Mucosa of stomach (tissue), 1 donor: ENCODE results near the gene TFCP2L1.
"Not testable (repeated sequence)": the region's sequence is repeated elsewhere in the genome, so short reads cannot be mapped to it uniquely, and the experiment has no call there.

ENCODE experiments used
- H3K27me3 ChIP-seq: one replicate; pipeline ENCODE4 v1.7.0; 2013; ENCODE audit warnings: mild to moderate bottlenecking, low read length; ENCODE audit not compliant: control insufficient read depth, insufficient read depth
- H3K36me3 ChIP-seq: one replicate; pipeline ENCODE4 v1.7.0; 2013; ENCODE audit warnings: low read length; ENCODE audit not compliant: control insufficient read depth, insufficient read depth
- H3K4me1 ChIP-seq: one replicate; pipeline ENCODE4 v1.7.0; 2013; ENCODE audit warnings: mild to moderate bottlenecking, low read length; ENCODE audit not compliant: control insufficient read depth, insufficient read depth
- H3K4me3 ChIP-seq: one replicate; pipeline ENCODE4 v1.7.0; 2013; ENCODE audit warnings: low read length
- H3K9ac ChIP-seq: one replicate; pipeline ENCODE4 v1.7.0; 2013; ENCODE audit warnings: mild to moderate bottlenecking, low read length, moderate library complexity
- H3K9me3 ChIP-seq: one replicate; pipeline ENCODE4 v1.7.0; 2013; ENCODE audit warnings: mild to moderate bottlenecking, low read length, moderate library complexity; ENCODE audit not compliant: control insufficient read depth
- donor health status: Pancreatic carcinoma.

TFCP2L1 gene

DNA sequence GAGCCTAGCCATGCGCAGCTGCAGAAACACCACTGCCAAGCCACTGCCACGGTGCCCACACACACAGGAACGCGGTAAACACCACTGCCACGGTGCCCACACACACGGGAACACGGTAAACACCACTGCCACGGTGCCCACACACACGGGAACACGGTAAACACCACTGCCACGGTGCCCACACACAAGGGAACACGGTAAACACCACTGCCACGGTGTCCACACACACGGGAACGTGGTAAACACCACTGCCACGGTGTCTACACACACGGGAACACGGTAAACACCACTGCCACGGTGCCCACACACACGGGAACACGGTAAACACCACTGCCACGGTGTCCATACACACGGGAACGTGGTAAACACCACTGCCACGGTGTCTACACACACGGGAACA is 59.3 kb downstream of the TFCP2L1 start:
- H3K36me3 ChIP-seq, H3K9me3 ChIP-seq, H3K4me1 ChIP-seq, H3K27me3 ChIP-seq, H3K9ac ChIP-seq, H3K4me3 ChIP-seq: not testable (repeated sequence)

DNA sequence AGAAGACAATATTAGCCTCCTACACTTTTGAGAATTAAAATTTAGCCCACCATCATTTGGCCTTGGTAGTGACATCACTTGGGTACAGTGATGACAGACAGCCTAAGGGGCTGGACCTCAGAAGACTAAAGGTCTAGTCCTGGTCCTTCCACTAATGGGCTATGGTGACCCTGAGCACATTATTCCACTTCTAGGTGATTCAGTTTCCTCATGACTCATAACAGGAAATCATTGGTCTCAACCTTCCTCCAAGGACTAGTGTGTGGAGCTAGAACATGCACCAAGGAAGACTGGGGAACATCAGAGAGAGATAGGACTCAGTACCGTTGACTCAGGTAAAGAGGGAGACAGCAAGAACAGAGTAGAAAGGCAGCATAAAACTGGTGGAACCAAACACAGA is 64.0 kb downstream of the TFCP2L1 start:
- Histone ChIP-seq H3K36me3 (peaks cover 9% of the 10 kb centered on the region), H3K9me3 (no peaks in the 10 kb centered on the region), H3K4me3 (no peak overlapping the region), H3K27me3 (no peaks in the 10 kb centered on the region), H3K9ac (no peak overlapping the region), H3K4me1 (peaks cover 4% of the 10 kb centered on the region)

DNA sequence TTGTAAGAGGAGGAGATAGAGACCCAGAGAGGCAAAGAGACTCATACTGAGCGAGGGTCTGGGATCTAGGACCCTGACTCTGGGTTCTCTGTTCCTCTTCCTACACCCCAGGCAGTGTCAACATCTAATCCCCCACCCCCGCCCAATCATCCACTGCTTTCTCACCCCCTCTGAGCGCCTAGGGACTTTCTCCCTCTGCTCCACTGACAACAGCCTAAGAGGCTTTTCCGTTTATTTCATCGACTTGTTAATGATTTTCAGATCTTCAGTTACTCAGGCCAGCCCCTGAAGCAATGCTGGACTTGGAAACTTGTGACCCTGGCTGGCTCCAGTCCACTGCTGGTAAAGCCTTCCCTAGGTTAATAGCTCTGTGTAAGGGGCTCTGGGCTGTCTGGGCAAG is 65.1 kb downstream of the TFCP2L1 start:
- Histone ChIP-seq H3K4me3 (no peak overlapping the region), H3K9me3 (no peaks in the 10 kb centered on the region), H3K4me1 (peaks cover 4% of the 10 kb centered on the region), H3K27me3 (no peaks in the 10 kb centered on the region), H3K9ac (no peak overlapping the region), H3K36me3 (peaks cover 6% of the 10 kb centered on the region)

DNA sequence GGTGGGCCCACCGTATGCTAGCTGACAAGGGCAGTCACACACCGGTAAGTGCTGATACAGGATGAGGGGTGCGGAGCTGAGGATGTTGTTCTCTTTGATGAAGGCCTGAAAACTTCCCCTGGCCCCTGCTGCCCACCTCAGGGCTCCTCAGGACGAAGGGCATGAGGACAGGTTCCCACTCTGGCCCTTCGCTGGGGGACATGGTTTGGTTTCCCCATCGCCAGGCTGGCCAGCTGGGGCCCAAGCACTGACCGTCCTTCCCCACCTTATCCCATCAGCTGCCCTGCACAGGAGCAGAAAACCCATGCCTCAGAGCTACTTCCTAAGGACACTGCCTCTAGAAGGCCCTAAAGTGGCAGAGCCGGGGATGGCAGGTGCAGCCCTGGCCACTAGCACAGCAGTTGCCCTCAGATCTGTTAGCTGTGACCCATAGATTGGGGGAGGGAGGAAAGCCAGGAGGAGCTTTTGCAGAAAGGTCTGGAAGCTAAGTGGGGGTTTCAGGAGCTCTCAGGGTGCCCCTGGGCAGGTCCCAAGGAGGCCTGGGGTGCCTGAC is 66.5 kb downstream of the TFCP2L1 start:
- peaks cover 4% of the 10 kb centered on the region for H3K4me1 ChIP-seq
- H3K4me3 ChIP-seq = no peak overlapping the region
- H3K27me3 ChIP-seq = no peaks in the 10 kb centered on the region
- no peak overlapping the region for H3K9ac ChIP-seq
- peaks cover 6% of the 10 kb centered on the region for H3K36me3 ChIP-seq
- H3K9me3 ChIP-seq = no peaks in the 10 kb centered on the region

DNA sequence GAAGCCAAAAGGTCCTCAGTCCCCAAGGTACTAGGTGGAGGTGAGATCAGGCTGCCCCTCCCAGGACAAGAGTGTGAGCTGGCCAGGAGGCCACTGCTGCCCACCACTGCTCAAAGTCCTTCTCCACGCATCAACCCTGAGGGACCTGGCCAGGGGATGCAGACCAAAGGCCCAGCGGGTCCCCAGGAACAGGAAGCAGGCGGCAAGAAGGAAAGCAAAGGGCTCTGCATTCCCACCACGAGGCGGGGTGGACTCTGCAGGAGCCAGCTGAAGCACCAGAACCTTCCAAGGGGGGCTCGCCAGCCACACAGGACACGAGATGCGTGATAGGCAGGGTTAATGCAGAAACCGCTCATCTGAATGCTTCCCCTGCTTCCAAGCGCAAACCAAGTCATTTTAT is 67.4 kb downstream of the TFCP2L1 start:
- Histone ChIP-seq H3K4me1 (peaks cover 5% of the 10 kb centered on the region), H3K9me3 (no peaks in the 10 kb centered on the region), H3K27me3 (no peaks in the 10 kb centered on the region), H3K36me3 (peaks cover 6% of the 10 kb centered on the region), H3K9ac (no peak overlapping the region), H3K4me3 (no peak overlapping the region)

DNA sequence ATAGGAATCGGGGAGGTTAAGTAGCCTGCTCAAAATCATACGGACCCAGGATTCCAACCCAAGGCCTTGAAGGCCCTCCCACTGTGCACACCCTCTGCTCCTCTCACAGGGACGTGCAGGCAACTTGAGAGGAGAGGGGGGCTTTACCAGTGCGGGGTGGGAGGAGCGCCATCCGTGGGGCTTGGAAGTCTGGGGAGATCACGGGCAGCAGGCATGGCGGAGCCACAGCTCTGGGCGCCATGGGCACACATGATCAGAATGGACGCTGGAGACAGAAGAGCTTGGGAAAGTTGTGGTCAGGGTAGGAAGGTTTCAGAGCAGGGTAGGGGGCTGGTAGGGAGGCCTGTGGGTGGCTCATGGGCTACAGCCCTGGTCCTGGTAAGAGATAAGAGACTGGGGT is 70.7 kb downstream of the TFCP2L1 start:
- Histone ChIP-seq H3K36me3 (no peaks in the 10 kb centered on the region), H3K4me3 (no peak overlapping the region), H3K9me3 (no peaks in the 10 kb centered on the region), H3K9ac (no peak overlapping the region), H3K4me1 (peaks cover 29% of the 10 kb centered on the region), H3K27me3 (no peaks in the 10 kb centered on the region)

DNA sequence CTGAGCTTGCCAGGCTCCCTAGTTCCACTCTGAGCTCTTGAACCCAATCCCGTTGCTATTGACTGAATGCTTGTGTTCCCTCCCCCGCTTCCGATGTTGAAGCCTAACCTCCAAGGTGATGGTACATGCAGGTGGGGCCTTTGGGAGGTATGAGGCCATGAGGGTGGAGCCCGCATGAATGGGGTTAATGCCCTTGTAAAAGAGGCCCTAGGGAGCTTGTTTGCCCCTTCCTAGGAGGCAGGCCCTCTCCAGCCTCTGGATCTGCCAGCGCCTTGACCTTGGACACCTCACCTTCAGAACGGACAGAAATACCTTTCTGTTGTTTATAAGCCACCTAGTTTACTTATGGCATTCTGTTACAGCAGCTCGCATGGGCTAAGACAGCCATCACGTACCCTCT is 71.6 kb downstream of the TFCP2L1 start:
- H3K9me3 ChIP-seq = no peaks in the 10 kb centered on the region
- H3K36me3 ChIP-seq = no peaks in the 10 kb centered on the region
- H3K4me3 ChIP-seq = no peak overlapping the region
- no peak overlapping the region for H3K9ac ChIP-seq
- H3K4me1 ChIP-seq = peaks cover 29% of the 10 kb centered on the region
- no peaks in the 10 kb centered on the region for H3K27me3 ChIP-seq

DNA sequence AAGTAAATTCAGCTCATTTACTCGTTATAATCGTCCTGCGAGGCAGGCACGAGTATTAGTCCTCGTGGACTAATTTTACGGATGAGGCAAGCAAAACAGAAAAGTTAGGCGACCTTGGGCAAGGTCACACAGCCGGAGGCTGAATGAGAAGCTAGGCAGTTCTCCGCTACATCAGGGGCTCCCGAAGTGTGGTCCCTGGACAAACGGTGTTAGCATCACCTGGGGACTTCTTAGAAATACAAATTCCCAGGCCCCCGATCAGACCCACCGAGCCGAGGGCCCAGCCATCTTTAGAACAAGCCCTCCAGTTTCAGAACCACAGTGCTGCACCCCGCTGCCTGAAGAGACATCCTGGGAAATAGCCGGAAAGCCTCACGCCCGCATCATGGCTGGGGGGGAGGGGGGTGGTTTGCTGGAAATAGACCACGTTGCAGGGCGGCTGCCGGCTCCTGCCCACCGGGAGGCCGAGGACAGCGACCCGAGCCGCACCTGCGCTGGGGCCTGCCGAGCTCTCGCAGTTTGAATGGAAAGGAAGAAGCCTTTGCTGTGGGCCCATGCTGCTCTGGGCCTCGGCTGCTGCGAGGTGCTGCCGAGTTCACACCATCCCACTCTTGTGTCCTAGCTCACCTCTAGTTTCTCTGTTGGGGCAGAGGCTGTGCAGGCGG is 72.2 kb downstream of the TFCP2L1 start:
- H3K27me3 ChIP-seq = no peaks in the 10 kb centered on the region
- H3K9ac ChIP-seq = no peak overlapping the region
- no peak overlapping the region for H3K4me3 ChIP-seq
- H3K36me3 ChIP-seq = no peaks in the 10 kb centered on the region
- H3K9me3 ChIP-seq = no peaks in the 10 kb centered on the region
- H3K4me1 ChIP-seq = peaks cover 29% of the 10 kb centered on the region

DNA sequence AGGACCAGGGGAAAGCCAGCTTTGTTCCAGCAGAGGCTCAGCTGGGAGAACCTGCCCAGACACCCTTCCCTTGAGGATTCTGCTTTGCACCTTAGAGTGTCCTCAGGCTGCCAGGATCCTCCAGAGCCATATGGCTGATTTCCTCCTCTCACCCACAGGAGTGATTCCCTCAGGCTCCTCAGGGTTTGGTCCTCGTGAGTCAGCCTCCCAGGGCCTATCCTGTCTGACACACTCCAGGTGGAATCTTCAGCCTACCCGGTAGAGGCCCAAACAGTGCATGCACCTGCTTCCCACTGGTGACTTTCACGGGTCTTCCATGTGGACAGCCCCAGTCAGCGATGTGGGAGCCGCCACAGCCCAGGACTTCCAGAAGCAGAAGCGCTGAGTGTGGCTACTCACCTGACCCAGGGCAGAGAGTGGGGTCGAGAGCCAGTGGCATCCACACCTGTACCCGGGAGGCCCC is 73.3 kb downstream of the TFCP2L1 start:
- H3K9ac ChIP-seq = peak overlapping the region; percentile 56
- no peaks in the 10 kb centered on the region for H3K36me3 ChIP-seq
- H3K9me3 ChIP-seq = no peaks in the 10 kb centered on the region
- H3K4me3 ChIP-seq = no peak overlapping the region
- H3K4me1 ChIP-seq = peaks cover 29% of the 10 kb centered on the region
- no peaks in the 10 kb centered on the region for H3K27me3 ChIP-seq

DNA sequence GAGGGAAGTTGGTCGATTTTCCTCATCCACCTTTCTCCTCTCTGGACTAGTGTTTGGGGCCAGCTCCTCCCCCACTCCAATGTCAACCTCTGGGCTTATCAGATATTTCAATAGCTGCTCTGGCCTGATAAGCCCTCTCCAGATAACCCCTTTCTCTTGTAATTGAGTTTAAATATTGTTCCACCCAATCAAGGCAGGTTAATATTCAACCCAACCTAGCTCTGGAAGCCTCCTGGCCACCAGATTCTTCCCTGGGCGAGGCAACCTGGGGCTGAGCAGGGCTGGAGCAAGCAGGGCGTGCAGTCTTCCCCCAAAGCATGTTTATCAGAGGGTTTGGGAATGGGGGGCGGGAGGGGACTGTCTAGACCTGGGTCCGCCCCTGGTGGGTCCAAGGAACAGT is 73.8 kb downstream of the TFCP2L1 start:
- no peaks in the 10 kb centered on the region for H3K36me3 ChIP-seq
- H3K9ac ChIP-seq = peak overlapping the region; percentile 56

DNA sequence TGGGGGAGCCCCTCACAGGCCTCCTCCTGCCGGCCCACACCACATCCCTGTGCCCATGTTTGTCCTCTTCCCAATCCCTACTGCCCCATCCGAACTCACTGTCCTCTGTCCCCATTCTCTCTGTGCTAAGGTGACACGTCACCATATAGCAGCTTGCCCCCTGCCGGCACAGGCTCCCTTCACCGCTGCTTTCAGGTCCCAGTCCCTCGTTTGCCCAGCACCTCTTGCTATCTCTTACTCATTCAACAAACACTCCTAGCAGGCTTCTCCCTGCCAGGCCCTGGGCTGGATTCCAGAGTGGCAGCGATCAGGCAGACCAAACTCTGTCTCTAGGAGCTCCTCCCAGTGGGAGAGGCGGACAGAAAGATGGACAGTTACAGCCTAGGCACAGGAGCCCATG is 74.3 kb downstream of the TFCP2L1 start:
- H3K36me3 ChIP-seq = no peaks in the 10 kb centered on the region
- H3K27me3 ChIP-seq = no peaks in the 10 kb centered on the region
- peaks cover 29% of the 10 kb centered on the region for H3K4me1 ChIP-seq
- H3K9ac ChIP-seq = peak overlapping the region; percentile 47
- no peaks in the 10 kb centered on the region for H3K9me3 ChIP-seq
- H3K4me3 ChIP-seq = no peak overlapping the region

More for the DNA sequence above, 73.8 kb downstream of the TFCP2L1 start:
- no peak overlapping the region for H3K4me3 ChIP-seq
- H3K4me1 ChIP-seq = peaks cover 29% of the 10 kb centered on the region
- H3K27me3 ChIP-seq = no peaks in the 10 kb centered on the region
- H3K9me3 ChIP-seq = no peaks in the 10 kb centered on the region

DNA sequence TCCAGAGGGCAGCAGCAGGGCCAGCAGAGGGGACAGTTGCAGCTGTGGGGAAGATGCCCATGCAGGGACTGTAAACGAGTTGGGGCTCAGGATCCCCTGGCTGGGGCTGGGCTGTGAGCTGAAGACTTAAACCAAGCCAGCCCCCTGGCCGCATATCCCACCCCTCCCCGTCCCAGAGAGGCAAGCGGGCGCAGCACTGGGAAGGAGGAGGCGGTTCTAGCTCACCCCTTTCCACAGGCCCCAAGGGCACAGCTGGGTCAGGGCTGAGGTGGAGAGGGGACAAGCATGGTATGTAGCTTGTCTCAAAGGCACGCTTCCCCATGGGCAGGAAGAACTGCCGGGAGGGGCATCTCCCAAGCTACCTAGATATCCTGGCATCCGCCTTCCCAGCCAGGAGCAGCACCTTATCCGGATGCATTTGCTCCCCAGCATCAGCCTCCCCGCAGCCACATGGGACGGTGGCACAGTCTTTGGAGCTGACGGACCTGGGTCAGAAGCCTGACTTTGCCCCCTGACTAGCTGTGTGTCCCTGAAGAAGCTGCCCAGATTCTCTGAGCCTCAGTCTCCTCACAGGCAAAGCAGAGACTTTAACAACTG is 75.9 kb downstream of the TFCP2L1 start:
- Histone ChIP-seq H3K27me3 (no peaks in the 10 kb centered on the region), H3K36me3 (no peaks in the 10 kb centered on the region), H3K9ac (no peak overlapping the region), H3K4me1 (peaks cover 41% of the 10 kb centered on the region), H3K9me3 (no peaks in the 10 kb centered on the region), H3K4me3 (no peak overlapping the region)
